SK-N-DZ (cell line): ENCODE data around the gene TMEM119.
"Not testable (repeated sequence)": the region's sequence is repeated elsewhere in the genome, so short reads cannot be mapped to it uniquely, and the experiment has no call there.

Source experiments
- DNase-seq: peaks from one replicate; pipeline ENCODE4 v3.0.0-alpha.2; 2015; ENCODE audit warnings: low spot score

The TMEM119 gene

GRCh38 chr12:108602976-108603704 is 5.3 kb upstream of the TMEM119 start:
- DNase-seq, result no peak

DNA sequence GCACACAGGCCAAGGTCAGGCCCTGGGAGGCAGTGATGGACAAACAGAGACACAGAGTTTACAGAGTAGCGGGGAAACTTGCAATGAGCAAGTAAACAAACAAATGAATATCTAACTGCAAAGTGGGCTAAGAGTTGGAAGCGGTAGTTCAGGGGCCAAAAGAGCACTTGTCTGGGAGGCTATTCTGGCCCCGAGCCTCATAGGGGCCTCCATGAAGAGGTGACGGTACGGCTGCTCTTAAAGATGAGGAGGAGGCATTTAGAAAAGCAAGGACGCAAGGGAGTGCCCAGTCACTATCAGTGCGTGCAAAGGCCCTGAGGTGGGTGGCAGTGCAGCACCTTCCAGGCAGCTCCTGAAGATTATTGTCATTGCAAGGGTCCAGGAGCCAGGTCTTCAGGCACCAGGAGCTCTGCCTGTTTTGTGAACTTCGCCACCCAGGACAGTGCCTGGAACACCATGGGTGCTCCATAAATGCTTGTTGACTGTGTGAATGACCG is 4.4 kb upstream of the TMEM119 start:
- no peak for DNase-seq

DNA sequence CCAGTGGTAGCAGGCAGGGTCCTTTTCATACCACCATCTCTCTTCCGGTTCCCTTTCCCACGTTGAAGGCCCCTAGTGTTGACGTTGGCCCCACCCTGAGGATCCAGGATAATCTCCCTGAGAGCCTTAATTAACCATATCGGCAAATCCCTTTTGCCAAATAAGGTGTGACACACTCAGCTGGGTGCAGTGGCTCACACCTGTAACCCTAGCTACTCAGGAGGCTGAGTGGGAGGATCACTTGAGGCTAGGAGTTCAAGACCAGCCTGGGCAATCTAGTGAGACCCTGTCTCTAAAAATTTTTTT is 2.8 kb upstream of the TMEM119 start:
- DNase-seq, result no peak

DNA sequence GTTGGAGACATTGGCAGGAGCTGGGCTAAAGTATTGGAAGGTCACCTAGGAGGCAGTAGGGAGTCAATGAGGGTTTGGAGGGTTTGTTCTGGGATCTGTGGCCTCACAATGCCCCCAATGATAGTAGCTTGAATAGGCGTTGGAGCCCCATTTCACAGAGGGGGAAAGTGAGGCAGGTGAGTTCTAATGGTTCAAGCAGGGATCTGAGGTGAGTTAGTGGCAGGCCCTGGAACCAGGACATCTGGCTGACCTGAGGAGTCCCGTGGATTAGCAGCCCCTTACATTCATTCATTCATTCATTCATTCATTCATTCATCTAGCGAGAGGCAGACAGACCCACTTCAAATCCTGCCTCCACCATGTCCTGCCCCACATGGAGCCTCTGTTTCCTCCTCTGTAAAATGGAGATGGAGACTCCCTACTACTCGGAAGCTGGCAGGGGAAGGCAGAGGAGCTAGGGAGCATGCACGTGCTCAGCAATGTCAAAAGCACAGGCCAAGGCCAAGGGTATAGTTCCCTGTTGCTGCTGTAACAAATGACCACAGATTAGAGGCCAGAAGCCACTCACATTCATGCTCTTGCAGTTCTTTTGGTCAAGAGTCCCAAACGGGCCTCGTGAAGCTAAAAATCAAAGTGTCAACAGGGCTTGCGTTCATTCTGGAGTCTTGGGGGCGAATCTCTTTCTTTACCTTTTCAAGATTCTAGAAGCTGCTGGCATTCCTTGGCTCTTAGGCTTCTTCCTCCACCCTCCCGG is 2.2 kb upstream of the TMEM119 start:
- no peak for DNase-seq

DNA sequence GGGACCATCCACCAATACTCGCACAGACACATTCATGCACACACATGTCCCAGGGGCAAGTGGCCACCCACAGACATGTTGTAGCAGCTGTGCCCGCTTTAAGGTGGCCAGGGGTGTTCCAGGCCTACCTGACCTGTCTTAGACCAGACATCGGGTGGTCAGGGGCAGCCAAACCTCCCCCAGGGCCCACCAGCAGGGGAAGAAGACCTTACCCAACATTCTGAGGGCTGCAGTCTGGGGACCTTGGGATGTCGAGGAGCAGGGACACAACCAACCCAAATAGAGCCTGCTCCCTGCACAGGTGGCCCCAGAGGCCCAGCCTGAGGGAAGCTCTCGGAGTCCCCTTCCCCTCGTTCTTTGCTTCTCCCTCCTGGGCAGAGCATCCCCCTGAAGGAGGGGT is 1.7 kb upstream of the TMEM119 start:
- no peak for DNase-seq

DNA sequence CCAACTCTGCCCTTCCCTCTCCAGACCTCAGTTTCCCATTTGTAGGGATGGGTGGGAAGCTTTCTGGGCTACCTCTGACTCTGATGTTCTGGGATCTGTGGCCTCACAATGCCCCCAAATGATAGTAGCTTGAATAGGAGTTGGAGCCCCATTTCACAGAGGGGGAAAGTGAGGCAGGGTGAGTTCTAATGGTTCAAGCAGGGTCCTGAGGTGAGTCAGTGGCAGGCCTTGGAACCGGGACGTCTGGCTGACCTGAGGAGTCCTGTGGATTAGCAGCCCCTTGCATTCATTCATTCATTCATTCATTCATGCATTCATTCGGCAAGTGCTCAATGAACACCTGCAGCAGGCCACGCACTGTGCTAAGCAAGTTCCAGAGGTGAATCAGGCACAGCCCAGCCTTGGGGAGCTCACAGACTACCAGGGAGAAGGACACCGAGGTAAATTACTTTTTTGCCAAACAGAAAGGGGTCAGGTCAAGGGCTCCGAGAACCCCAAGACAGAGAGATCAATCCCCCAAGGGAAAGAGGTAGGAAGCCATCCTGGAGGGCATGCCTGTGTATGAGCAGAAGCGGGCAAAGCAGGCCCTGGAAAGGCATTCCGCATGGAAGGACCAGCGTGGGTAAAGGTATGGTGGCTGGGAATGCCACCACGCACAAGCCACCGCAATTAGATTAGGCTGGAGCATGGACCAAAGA is 818 bp upstream of the TMEM119 start:
- DNase-seq, result no peak

DNA sequence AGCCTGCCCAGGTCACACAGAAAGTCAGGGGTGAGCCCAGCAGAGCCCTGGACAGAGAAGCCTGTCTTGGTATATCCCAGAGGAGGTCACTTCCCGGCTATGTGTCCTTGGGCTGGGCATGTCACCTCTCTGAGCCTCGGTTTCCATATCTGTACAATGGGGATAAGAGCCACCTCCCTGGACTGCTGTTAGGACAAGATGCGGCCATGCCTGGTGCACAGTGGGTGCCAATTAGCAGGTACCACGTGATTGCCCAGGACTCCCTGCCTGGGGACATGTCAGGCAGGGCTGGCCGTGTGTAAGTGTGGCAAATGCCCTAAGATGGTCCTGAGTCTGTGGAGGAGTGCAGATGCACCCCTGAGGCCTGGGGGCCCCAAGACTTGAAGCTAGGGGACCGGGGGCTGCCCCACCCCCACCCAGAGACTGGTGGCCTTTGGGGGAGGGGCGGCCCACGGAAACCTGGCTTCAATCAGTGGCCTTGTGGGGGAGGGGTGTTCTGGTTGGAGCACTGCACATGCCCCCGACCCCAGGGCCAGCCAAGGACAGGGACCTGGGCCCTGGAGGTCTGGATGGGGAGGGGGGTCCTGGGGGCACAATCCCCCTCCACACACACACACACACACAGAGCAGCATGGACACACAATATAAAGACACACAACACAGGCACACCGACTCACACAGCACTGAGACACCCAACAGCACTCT is 878 bp downstream of the TMEM119 start:
- DNase-seq, result peak; percentile 67

DNA sequence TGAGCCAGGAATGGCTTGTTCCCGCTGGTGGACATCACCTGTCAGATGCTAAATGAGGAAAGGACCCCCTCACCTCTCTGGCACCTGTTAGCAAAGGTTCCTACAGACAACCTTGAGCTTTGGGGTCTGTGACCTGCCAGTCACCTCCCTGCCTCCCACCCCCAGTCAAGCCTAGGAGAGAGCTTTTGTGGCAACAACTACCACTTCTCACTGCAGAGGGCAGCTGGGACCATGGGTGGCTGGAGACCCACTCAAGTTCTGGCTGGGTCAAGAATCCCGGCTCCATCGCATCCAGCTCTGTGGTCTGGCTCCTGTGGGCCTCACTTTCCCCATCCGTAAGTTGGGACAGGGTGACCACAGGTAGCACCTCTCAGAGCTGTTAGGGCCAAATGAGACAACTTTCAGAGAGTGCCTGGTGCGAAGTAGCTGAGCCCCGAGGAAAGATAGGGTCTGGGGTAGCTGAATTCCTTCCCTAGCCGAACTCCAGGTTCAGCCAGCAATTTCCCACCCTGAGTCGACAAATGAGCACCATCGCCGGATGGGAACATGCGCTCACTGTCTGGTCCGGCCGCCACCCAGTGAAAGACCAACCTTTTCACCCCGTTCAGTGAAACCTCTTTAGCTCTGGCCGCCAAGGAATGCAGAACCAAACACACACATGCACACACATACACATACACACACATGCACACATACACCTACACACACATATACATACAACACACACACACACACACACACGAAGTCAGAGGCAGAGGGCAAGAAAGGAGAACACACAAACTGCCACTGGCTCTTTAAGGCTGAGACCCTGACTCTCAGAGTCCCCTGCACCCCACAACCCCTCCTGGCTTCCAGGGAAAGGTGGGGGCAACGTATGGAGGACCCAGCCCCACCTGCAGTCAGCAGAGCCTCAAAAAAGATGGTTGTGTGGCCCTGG is 1.9 kb downstream of the TMEM119 start:
- no peak for DNase-seq

DNA sequence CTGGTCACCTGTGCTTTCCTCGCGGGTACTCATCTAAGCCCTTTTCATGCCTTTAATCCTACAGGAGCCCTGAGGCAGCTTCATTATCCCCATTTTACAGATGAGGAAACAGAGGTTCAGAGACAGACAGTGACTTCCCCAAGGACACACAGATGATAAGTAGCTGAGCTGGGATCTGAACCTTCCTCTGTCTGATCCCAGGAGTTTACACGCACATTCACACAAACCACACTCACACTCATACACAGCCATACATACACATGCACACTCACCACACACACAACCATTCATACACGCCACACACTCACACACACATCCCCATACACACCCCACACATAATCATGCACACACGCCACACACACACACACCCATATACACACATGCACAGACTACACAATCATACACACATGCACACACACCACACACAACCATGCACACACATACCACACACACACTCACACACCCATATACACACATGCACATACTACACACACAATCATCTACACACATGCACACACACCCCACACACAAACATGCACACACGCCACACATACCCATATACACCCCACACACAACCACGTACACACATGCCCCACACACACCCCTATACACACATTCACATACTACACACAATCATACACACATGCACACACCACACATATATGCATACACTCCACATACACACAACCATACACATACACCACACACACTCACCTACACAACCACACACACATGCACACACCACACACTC is 2.7 kb downstream of the TMEM119 start:
- DNase-seq, result no peak

- DNase-seq, result no peak
Measured at GRCh38 chr12:108594323-108594903, 3.5 kb downstream of the TMEM119 start.

- DNase-seq, result no peak
Measured at GRCh38 chr12:108592033-108592909, 5.6 kb downstream of the TMEM119 start.

- no peak for DNase-seq
Measured at GRCh38 chr12:108591267-108591980, 6.5 kb downstream of the TMEM119 start.

DNA sequence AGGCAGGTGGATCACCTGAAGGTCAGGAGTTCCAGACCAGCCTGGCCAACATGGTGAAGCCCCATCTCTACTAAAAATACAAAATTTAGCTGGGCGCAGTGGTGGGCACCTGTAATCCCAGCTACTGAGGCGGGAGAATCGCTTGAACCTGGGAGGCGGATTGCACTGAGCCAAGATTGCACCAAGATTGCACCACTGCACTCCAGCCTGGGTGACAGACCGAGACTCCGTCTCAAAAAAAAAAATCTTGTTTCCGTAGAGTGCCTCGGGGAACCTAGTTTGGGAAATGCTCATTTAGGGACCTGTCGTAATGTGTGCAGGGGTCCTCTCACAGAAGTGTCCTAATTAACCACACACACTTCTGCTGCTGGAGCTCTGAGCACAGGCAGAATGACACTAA is 7.4 kb downstream of the TMEM119 start:
- DNase-seq, result not testable (repeated sequence)

DNA sequence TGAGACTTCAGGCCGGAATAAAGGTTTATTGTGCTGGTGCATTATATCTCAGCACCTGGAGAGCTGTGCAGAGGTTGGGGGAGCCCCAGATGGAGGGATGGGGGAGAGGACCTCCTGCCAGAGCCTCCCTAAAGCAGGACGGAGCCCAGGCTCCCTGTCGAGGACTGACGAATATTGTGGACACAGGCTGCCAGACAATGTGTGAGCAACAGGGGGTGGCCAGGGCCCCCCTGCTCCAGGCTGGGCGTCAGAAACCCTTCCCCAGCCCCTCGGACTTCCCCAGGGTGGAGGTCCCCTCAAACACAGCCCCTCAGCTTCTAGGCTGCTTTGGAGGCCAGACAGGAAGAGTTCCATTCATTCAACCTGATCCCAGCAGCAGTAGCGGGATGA is 8.0 kb downstream of the TMEM119 start:
- DNase-seq, result no peak

DNA sequence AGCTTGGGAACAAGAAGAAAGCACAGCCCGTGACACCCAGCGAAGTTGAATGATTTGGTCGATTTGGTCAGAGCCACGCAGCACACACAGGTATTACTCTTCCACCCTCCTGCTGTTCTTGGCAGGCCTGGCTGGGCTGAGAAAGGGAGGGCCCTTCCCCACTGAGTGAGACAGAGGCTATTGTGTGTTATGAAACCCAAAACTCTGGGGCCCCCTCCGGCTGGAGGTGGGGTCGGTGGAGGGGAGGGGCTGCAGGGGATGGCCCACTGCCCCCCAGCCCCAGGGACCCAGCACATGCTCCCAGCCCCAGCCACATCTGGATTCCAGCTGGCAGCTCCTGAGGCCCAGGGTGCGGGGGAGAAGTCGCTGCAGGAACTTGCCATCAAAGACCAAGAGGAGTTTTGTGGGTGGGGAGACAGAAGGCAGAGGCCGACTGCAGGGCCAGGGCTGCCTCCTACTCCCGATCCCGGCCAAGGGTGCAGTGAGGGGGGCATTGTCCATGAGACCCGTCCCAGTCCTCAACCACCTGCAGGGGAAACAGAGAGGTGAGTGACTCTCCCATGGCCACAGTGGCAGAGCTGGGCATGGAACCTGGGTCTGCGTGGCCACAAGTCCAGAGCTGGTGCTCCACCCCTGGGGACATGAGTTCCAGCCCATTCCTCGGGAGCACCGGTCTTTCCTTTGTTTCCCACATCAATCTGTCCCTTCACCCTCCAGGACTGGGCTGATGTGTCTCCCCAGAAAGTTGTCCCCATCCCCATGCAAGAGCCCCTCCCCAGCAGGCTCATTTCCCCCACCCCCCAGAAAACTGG is 8.7 kb downstream of the TMEM119 start:
- DNase-seq, result no peak

DNA sequence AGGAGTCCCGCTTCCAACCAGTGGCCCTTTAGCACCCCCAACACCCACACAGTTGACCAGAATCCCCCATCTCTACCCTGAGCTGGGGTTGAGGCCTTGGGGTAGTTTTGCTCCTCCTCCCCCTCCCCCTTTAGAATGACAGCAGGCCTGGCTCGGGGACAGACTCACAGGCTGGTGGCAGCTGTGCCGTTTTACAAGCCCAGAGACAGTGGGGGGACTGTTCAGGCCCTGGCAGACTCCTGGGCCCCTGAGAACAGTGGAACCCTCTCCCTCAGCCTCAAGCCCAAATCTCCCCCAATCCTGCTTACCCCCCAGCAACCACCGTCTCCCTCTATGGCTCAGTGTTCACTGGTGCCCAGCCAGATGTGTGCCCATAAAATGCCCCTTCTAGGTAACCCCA is 10.1 kb downstream of the TMEM119 start:
- no peak for DNase-seq

- DNase-seq, result no peak
Measured at GRCh38 chr12:108586306-108586705, 11.6 kb downstream of the TMEM119 start.
